SK-N-MC (cell line): ENCODE data around the gene DIAPH2.
"Not testable (repeated sequence)": the region's sequence is repeated elsewhere in the genome, so short reads cannot be mapped to it uniquely, and the experiment has no call there.

Experiments
- DNase-seq: peaks from one replicate; pipeline ENCODE4 v3.0.0-alpha.2; 2011; ENCODE audit warnings: low read depth, low spot score
- H3K27ac ChIP-seq: fragments of 200-600 bp; sonication (generic); 2 replicates; pipeline ENCODE4 v1.5.1; 2016; ENCODE audit warnings: mixed run types
- H3K36me3 ChIP-seq: fragments of 200-600 bp; sonication (generic); 2 replicates; pipeline ENCODE4 v1.6.1; 2017; ENCODE audit warnings: antibody characterized with exemption, low read length, mixed read lengths; ENCODE audit not compliant: insufficient read depth
- H3K4me3 ChIP-seq: fragments of 200-600 bp; sonication (generic); 2 replicates; pipeline ENCODE4 v1.5.1; 2016
- H3K9ac ChIP-seq: fragments of 200-600 bp; sonication (generic); 2 replicates; pipeline ENCODE4 v1.8.0; 2017; ENCODE audit warnings: mixed run types, mixed read lengths; ENCODE audit not compliant: insufficient read length
- H3K9me3 ChIP-seq: fragments of 200-600 bp; sonication (generic); 2 replicates; pipeline ENCODE4 v1.6.1; 2017; ENCODE audit warnings: low read depth, mild to moderate bottlenecking, antibody characterized with exemption, low read length, moderate library complexity, mixed read lengths
- EZH2 ChIP-seq: fragments of 200-600 bp; sonication (generic); IDR thresholded peaks from one replicate; pipeline ENCODE4 v1.6.1; 2017; ENCODE audit warnings: antibody characterized with exemption
- FOXP2 ChIP-seq: optimal IDR thresholded peaks from 2 replicates; pipeline ENCODE3; 2011; ENCODE audit warnings: mild to moderate bottlenecking, moderate library complexity; ENCODE audit not compliant: insufficient read depth; ENCODE audit errors: extremely low read length, control extremely low read depth
- POLR2AphosphoS5 ChIP-seq: IDR thresholded peaks from 2 replicates; pipeline ENCODE4 v1.6.1; 2012; ENCODE audit warnings: mild to moderate bottlenecking, low read depth, low read length, borderline replicate concordance

Gene DIAPH2

DNA sequence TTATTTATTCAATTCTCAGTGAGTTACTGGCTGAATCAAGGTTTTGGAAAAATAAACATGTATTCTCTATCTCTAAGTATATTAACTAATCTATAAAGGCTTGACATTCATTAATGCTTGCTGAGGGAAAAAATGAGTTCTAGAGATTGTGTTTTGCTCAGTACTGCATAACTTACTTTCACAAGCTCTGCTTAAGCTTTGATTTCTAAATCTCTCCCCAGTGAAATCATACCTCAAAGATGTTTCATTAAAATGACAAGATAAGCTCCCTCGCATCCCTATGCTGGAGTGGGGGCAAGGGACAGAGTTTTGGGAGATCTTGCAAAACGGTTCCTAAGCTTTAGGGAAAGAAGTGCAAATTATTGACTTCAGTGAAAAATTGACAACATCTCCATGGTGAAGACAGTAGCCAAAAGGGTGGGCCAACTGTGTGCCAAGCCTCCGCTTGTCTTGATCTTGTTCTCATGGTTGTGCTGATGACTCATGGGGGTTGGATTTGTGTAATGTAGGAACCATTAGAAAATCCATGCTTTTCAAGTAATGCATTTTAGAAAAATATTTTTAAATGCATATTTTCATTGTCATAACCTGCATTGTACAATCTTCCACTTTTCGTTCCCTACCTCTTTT, 720.5 kb downstream of the DIAPH2 start:
- no peak for TF ChIP-seq EZH2
- no peak for TF ChIP-seq FOXP2
- TF ChIP-seq POLR2AphosphoS5 = no peak
- no peaks in the 10 kb centered on the region for H3K36me3 ChIP-seq

DNA sequence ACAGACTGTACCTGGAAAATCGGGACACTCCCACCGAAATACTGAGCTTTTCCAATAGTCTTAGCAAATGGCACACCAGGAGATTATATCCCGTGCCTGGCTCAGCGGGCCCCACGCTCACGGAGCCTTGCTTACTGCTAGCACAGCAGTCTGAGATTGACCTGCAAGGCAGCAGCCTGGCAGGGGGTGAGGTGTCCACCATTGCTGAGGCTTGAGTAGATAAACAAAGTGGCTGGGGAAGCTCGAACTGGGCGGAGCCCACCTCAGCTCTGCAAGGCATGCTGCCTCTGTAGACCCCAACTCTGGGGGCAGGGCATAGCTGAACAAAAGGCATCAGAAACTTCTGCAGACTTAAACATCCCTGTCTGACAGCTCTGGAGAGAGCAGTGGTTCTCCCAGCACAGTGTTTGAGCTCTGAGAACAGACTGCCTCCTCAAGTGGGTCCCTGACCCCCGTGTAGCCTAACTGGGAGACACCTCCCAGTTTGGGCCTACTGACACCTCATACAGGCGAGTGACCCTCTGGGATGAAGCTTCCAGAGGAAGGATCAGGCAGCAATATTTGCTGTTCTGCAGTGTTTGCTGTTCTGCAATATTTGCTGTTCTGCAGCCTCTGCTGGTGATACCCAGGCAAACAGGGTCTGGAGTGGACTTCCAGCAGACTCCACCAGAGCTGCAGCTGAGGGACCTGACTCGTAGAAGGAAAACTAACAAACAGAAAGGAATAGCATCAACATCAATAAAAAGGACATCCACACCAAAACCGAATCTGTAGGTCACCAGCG, 725.2 kb downstream of the DIAPH2 start:
- not testable (repeated sequence) for H3K9ac ChIP-seq, H3K36me3 ChIP-seq, DNase-seq, H3K27ac ChIP-seq, H3K4me3 ChIP-seq, H3K9me3 ChIP-seq

More for the DNA sequence above, 720.5 kb downstream of the DIAPH2 start:
- H3K9ac ChIP-seq = no peak overlapping the region
- H3K27ac ChIP-seq = no peak overlapping the region
- DNase-seq = no peak
- no peaks in the 10 kb centered on the region for H3K9me3 ChIP-seq
- no peak overlapping the region for H3K4me3 ChIP-seq

- TF ChIP-seq FOXP2 (no peak), POLR2AphosphoS5 (no peak), EZH2 (no peak)
- Histone ChIP-seq H3K4me3 (no peak overlapping the region), H3K36me3 (no peaks in the 10 kb centered on the region), H3K9ac (no peak overlapping the region), H3K27ac (no peak overlapping the region), H3K9me3 (no peaks in the 10 kb centered on the region)
- DNase-seq = no peak
These were observed 731.8 kb downstream of the DIAPH2 start for GRCh38 chrX:97416461-97416860.

DNA sequence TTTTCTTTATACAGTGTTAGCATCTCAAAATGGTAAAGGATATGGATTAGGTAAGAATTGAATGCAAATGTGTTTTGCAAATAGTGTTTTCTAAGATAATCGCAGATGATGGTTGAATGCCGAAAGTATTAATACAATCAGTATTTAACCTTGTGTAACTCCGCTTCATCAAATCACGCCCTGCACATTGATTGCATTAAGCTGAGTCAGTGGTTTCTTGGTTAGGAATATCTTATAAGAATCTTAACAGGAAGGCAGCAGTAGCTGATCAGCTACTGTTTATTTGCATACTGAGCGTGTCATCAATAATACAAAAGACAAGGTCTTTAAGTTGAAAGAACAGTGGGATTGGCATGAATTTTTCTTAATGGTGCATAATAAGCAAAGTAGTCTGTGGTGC, 744.5 kb downstream of the DIAPH2 start:
- Histone ChIP-seq H3K36me3 (no peaks in the 10 kb centered on the region), H3K27ac (no peak overlapping the region), H3K9ac (no peak overlapping the region), H3K9me3 (no peaks in the 10 kb centered on the region), H3K4me3 (no peak overlapping the region)
- DNase-seq = no peak
- TF ChIP-seq EZH2 = no peak
- no peak for TF ChIP-seq FOXP2
- TF ChIP-seq POLR2AphosphoS5 = no peak

DNA sequence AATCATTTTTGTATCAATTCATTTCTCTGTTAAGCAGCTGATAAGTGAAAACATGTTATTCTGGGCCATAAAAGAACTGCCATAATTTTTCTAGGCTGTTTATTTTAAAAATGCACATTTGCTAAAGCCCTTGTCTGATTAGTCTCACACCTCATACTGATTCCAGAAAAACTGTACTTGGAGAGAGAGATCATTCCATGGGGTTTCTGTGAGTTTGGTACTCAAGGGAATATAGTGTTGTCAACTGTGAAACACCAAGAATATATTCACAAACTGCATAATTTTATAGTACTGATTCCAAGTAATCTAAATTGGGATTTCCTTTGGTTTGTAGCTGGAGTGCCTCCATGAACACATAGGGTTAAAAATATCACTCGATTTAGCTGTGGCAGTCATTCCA, 746.6 kb downstream of the DIAPH2 start:
- H3K4me3 ChIP-seq = no peak overlapping the region
- DNase-seq = no peak
- TF ChIP-seq EZH2 (no peak), POLR2AphosphoS5 (no peak), FOXP2 (no peak)
- no peaks in the 10 kb centered on the region for H3K9me3 ChIP-seq
- H3K27ac ChIP-seq = no peak overlapping the region
- H3K9ac ChIP-seq = no peak overlapping the region
- no peaks in the 10 kb centered on the region for H3K36me3 ChIP-seq

DNA sequence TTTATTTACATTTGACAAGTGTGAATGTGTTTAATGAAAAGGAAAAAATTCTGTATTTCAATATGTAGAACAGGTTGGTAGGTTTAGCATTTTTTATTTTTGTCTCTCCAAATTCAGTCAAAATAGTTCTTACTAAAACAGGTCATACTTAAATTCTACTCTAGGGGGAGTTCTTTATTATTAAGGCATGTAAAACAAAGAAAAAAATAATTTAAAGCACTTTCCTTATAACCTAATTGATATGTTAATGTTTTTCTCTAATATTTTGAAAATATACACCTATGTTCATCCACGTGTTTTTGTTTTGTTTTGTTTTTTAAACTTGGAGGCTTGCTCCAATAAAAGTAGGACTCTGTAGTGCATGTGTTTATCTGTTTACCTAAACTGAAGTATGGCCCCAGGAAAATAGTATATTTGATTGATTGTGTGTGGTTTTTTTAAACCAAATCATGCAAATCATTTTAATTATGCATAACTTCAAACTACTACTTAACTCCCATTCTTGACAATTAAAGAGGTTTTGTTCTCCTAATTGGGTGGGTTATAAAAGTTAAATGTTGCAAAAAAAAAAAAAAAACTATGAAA, 761.7 kb downstream of the DIAPH2 start:
- Histone ChIP-seq H3K9ac (no peak overlapping the region), H3K9me3 (no peaks in the 10 kb centered on the region), H3K27ac (no peak overlapping the region), H3K4me3 (no peak overlapping the region), H3K36me3 (no peaks in the 10 kb centered on the region)
- no peak for TF ChIP-seq POLR2AphosphoS5
- TF ChIP-seq EZH2 = no peak
- TF ChIP-seq FOXP2 = no peak
- DNase-seq = no peak

DNA sequence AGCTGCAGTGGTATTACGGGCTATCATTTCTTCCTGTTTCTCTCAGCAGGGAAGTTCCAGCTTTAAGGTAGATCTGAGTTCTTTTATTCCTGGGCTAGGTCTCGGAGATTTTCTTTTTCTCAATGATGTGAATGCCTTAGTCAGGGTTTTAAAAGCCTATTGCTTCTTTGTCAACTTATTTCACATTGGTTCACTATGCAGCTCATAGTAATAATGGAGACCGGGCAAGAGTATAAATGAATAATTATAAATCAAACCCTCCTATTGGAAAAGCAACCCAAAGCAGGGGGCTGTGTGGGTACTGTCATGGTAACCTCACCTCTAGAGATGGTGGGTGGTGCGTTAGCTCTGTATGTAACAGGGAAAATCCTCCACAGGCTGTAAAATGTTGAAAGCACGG, 762.7 kb downstream of the DIAPH2 start:
- no peak for TF ChIP-seq POLR2AphosphoS5
- TF ChIP-seq EZH2 = no peak
- TF ChIP-seq FOXP2 = no peak
- Histone ChIP-seq H3K9me3 (no peaks in the 10 kb centered on the region), H3K27ac (no peak overlapping the region; the same call in 1 of the 2 replicates), H3K36me3 (no peaks in the 10 kb centered on the region), H3K4me3 (no peak overlapping the region), H3K9ac (no peak overlapping the region)
- DNase-seq = no peak

GRCh38 chrX:97452283-97452682, 767.6 kb downstream of the DIAPH2 start:
- H3K27ac ChIP-seq = no peak overlapping the region
- H3K36me3 ChIP-seq = no peaks in the 10 kb centered on the region
- no peak for TF ChIP-seq EZH2
- TF ChIP-seq FOXP2 = no peak
- TF ChIP-seq POLR2AphosphoS5 = no peak
- no peak overlapping the region for H3K9ac ChIP-seq
- DNase-seq = no peak
- H3K4me3 ChIP-seq = no peak overlapping the region
- no peaks in the 10 kb centered on the region for H3K9me3 ChIP-seq
